OCI-LY3 (cell line): ENCODE measurements around the gene RUNX2.

ENCODE experiments used
- CTCF ChIP-seq: fragments of 200-600, 300-600 bp; sonication (generic); IDR thresholded peaks from 2 replicates; pipeline ENCODE4 v1.5.1; 2014; ENCODE audit warnings: antibody characterized with exemption, low read length, low read depth
- EZH2phosphoT487 ChIP-seq: fragments of 200-600 bp; shearing (Covaris generic); IDR thresholded peaks from 2 replicates; pipeline ENCODE4 v1.6.1; 2018; ENCODE audit warnings: antibody characterized with exemption, mixed run types, low read depth

GRCh38 chr6:45606831-45607400 lies 278.8 kb downstream of the RUNX2 start:
- TF ChIP-seq CTCF (no peak), EZH2phosphoT487 (no peak)
